Caco-2 (cell line): Measurements from ENCODE around the gene OR11G2. TPM values are rescaled to one million over a fixed set of nuclear protein-coding genes. Genes with fewer than 3 reads are reported as not detected.
"Not testable (repeated sequence)": the region's sequence is repeated elsewhere in the genome, so short reads cannot be mapped to it uniquely, and the experiment has no call there.

ENCODE experiments used
- BruUV-seq: library from RNA; stranded (reverse); fragments of 400-500 nt; replicated peaks from 2 replicates; lab custom pipeline; 2021; lab: Mats Ljungman, UMichigan
- CTCF ChIA-PET: fragments of 300-600 bp; sonication (Branson Sonifier 250); formaldehyde crosslinking; loops from one replicate; lab custom pipeline; 2022; ENCODE audit warnings: antibody characterized with exemption; lab: Charles Lee
- POLR2A ChIA-PET: fragments of 300-600 bp; sonication (Branson Sonifier 250); formaldehyde crosslinking; loops from one replicate; lab custom pipeline; 2022; ENCODE audit warnings: antibody characterized with exemption; lab: Charles Lee
- DNase-seq, 2 experiments: peaks; one replicate each; pipeline versions ENCODE4 v3.0.0 to v3.0.0-alpha.2; 2020 to 2022
- H3K27me3 ChIP-seq: replicated peaks from 2 replicates; pipeline ENCODE4 v1.6.0; 2011; ENCODE audit warnings: low read length; ENCODE audit not compliant: control insufficient read depth, insufficient read depth
- H3K36me3 ChIP-seq: 2 replicates; pipeline ENCODE4 v1.5.1; 2011; ENCODE audit warnings: low read length; ENCODE audit not compliant: control insufficient read depth, insufficient read depth
- H3K4me1 ChIP-seq: fragments of 250-450 bp; sonication (Bioruptor Pico); 2 replicates; pipeline ENCODE4 v1.5.1; 2020; ENCODE audit warnings: mild to moderate bottlenecking
- H3K4me3 ChIP-seq: 2 replicates; pipeline ENCODE4 v1.5.1; 2011; ENCODE audit warnings: low read depth, mild to moderate bottlenecking, control low read depth, low read length
- H3K9me3 ChIP-seq: fragments of 250-450 bp; sonication (Bioruptor Pico); 2 replicates; pipeline ENCODE4 v1.5.1; 2020; ENCODE audit warnings: mild to moderate bottlenecking, moderate library complexity
- H3K27ac Mint-ChIP-seq: one replicate; pipeline ENCODE4 v1.8.0; 2022; ENCODE audit warnings: mixed read lengths; ENCODE audit not compliant: unreplicated experiment
- H3K27me3 Mint-ChIP-seq: one replicate; pipeline ENCODE4 v1.8.0; 2022; ENCODE audit warnings: mixed read lengths; ENCODE audit not compliant: insufficient read depth, unreplicated experiment
- H3K36me3 Mint-ChIP-seq: one replicate; pipeline ENCODE4 v1.8.0; 2022; ENCODE audit warnings: mild to moderate bottlenecking, mixed read lengths; ENCODE audit not compliant: insufficient read depth, unreplicated experiment
- H3K4me1 Mint-ChIP-seq: one replicate; pipeline ENCODE4 v1.8.0; 2022; ENCODE audit warnings: low read depth, mixed read lengths; ENCODE audit not compliant: unreplicated experiment
- H3K4me3 Mint-ChIP-seq: one replicate; pipeline ENCODE4 v1.8.0; 2022; ENCODE audit warnings: mild to moderate bottlenecking, moderate library complexity, mixed read lengths; ENCODE audit not compliant: unreplicated experiment
- H3K9me3 Mint-ChIP-seq: one replicate; pipeline ENCODE4 v1.8.0; 2022; ENCODE audit warnings: mixed read lengths; ENCODE audit not compliant: unreplicated experiment
- intact Hi-C: fragments of 100-400 bp; cut with micrococcal nuclease; formaldehyde crosslinking; loops from one replicate; pipeline ENCODE4 v1.10.0; 2022; ENCODE audit not compliant: unreplicated experiment
- total RNA-seq: library from RNA; stranded (reverse); gene quantifications from 2 replicates; pipeline ENCODE4 v1.2.3, GENCODE V29; 2022
- TF ChIP-seq, protein P1 (sequence below), 2 experiments: fragments of 200-600 bp in 1 of 2; IDR thresholded peaks; 1 replicate in 1 of 2; 2 replicates in 1 of 2; pipeline versions ENCODE4 v1.5.1 to v1.8.0; 2011 to 2022; ENCODE audit warnings: antibody characterized with exemption in 1 of 2, control low read depth in 1 of 2, inconsistent platforms in 1 of 2, low read depth in 1 of 2, low read length in 1 of 2, mild to moderate bottlenecking in 1 of 2, moderate library complexity in 1 of 2; ENCODE audit not compliant: insufficient read depth in 1 of 2, severe bottlenecking in 1 of 2, unreplicated experiment in 1 of 2

Gene OR11G2
- total RNA-seq, 1 experiment from 2014 or later, result not detected

DNA sequence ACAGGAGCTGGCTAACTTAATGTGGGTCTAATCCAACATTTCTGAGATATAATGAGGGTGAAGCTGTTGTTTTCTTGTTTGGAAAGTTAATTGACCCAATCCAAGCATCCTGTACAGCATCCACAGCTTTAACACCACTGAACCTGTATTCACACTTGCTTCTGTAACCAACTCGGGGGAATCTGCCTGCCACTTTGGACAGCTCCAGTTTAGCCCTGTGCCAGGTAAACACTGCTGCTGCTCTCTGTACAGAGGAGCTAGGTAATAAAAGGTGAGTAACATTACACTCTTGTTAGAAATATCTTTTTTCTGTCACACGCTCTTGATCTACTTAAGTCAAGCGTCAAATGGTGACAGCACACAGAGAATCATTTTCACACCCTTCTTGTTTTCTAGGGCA is 700 bp downstream of the OR11G2 start:
- peaks cover 12% of the 10 kb centered on the region for H3K27me3 Mint-ChIP-seq
- H3K4me3 ChIP-seq, result no peak overlapping the region
- CTCF ChIA-PET, result no interaction called here
- DNase-seq, result no peak
- BruUV-seq, result no TSS peak
- H3K9me3 ChIP-seq, result no peaks in the 10 kb centered on the region
- TF ChIP-seq, protein P1, sequence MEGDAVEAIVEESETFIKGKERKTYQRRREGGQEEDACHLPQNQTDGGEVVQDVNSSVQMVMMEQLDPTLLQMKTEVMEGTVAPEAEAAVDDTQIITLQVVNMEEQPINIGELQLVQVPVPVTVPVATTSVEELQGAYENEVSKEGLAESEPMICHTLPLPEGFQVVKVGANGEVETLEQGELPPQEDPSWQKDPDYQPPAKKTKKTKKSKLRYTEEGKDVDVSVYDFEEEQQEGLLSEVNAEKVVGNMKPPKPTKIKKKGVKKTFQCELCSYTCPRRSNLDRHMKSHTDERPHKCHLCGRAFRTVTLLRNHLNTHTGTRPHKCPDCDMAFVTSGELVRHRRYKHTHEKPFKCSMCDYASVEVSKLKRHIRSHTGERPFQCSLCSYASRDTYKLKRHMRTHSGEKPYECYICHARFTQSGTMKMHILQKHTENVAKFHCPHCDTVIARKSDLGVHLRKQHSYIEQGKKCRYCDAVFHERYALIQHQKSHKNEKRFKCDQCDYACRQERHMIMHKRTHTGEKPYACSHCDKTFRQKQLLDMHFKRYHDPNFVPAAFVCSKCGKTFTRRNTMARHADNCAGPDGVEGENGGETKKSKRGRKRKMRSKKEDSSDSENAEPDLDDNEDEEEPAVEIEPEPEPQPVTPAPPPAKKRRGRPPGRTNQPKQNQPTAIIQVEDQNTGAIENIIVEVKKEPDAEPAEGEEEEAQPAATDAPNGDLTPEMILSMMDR (IDR thresholded peaks at IDR 0.05; ENCODE audit: insufficient read depth in 1 of 2, low read depth in 1 of 2, low read length in 1 of 2, severe bottlenecking in 1 of 2, unreplicated experiment in 1 of 2), result no peak
- no peaks in the 10 kb centered on the region for H3K4me1 Mint-ChIP-seq
- intact Hi-C loops, result no loop called here
- no peaks in the 10 kb centered on the region for H3K36me3 ChIP-seq
- no peaks in the 10 kb centered on the region for H3K9me3 Mint-ChIP-seq
- H3K27me3 ChIP-seq, result no peaks in the 10 kb centered on the region
- no peak overlapping the region for H3K27ac Mint-ChIP-seq
- H3K4me1 ChIP-seq, result no peaks in the 10 kb centered on the region
- H3K36me3 Mint-ChIP-seq, result no peaks in the 10 kb centered on the region
- H3K4me3 Mint-ChIP-seq, result no peak overlapping the region
- POLR2A ChIA-PET, result no interaction called here

DNA sequence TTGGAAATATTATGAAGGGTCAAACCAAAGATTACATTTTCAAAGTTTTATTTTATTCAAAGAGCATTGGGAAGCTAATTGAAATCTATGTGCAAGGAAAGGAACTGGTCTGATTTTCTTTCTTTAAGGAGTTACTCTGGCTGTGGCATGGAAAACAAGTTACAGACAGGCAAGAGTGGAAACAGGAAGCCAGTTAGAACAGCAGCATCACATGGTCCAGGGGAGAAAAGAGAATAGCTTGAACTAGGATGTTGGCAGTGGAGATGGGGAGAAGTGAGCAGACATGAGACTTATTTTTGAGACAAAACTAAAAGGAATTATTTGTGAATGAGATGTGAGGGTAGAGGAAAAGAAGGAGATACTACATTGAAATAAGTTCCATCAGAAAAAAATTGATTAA is 3.4 kb downstream of the OR11G2 start:
- Mint-ChIP-seq H3K27me3 (peaks cover 16% of the 10 kb centered on the region), H3K36me3 (no peaks in the 10 kb centered on the region), H3K4me1 (peaks cover 2% of the 10 kb centered on the region), H3K27ac (no peak overlapping the region), H3K4me3 (no peak overlapping the region), H3K9me3 (no peaks in the 10 kb centered on the region)
- no TSS peak for BruUV-seq
- Histone ChIP-seq H3K27me3 (no peaks in the 10 kb centered on the region), H3K9me3 (no peaks in the 10 kb centered on the region), H3K4me1 (no peaks in the 10 kb centered on the region), H3K4me3 (no peak overlapping the region), H3K36me3 (no peaks in the 10 kb centered on the region)
- intact Hi-C loops, result no loop called here
- CTCF ChIA-PET, result no interaction called here
- POLR2A ChIA-PET, result no interaction called here
- TF ChIP-seq, protein P1 (IDR thresholded peaks at IDR 0.05; ENCODE audit: insufficient read depth in 1 of 2, low read depth in 1 of 2, low read length in 1 of 2, severe bottlenecking in 1 of 2, unreplicated experiment in 1 of 2), result no peak
- no peak for DNase-seq

DNA sequence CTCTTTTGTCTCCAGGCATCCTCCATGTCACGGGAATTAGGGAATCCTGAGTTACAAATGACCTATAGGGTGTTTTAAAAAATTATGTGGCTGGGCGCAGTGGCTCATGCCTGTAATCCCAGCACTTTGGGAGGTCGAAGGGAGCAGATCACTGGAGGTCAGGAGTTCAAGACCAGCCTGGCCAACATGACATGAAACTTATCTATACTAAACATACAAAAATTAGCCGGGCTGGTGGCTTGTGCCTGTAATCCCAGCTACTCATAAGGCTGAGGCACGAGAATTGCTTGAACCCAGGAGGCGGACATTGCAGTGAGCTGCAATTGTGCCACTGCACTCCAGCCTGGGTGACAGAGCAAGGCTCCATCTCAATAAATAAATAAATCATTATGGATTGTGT is 4.5 kb downstream of the OR11G2 start:
- H3K27me3 Mint-ChIP-seq, result peaks cover 16% of the 10 kb centered on the region
- H3K4me3 Mint-ChIP-seq, H3K27ac Mint-ChIP-seq, POLR2A ChIA-PET, H3K36me3 ChIP-seq, H3K9me3 Mint-ChIP-seq, H3K4me3 ChIP-seq, H3K9me3 ChIP-seq, H3K36me3 Mint-ChIP-seq, BruUV-seq, H3K4me1 ChIP-seq, DNase-seq, H3K4me1 Mint-ChIP-seq, H3K27me3 ChIP-seq, intact Hi-C loops, CTCF ChIA-PET: not testable (repeated sequence)

DNA sequence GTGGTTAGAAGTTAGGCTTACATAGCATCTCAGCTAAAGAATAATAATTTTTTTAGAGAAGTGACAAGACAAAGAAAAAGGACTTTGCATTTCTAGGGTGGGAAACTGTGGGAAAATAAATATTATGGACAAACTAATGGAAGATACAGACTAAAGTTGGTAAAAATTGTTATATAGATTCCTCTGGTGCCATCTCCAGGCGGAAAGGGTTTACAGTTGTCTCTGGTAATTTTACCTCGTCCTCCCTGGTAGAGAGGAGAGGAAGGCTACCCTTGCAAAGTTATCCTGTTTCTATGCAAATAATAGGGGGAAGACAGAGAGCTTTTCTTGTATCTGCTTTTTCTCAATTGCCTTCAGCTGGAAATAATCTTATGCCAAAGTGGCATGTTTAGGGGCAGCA is 5.2 kb downstream of the OR11G2 start:
- no peak overlapping the region for H3K27ac Mint-ChIP-seq
- H3K27me3 Mint-ChIP-seq, result peaks cover 16% of the 10 kb centered on the region
- ChIA-PET CTCF (no interaction called here), POLR2A (interaction anchor here (0.6 kb wide), 1 partner anchor 604 kb away, joined by 3 read pairs; no protein-coding TSS in a partner anchor)
- H3K4me1 Mint-ChIP-seq, result peaks cover 7% of the 10 kb centered on the region
- no peak overlapping the region for H3K4me3 ChIP-seq
- H3K9me3 Mint-ChIP-seq, result no peaks in the 10 kb centered on the region
- peak in 1 of 2 experiments; percentile 9 for DNase-seq
- intact Hi-C loops, result no loop called here
- no peak overlapping the region for H3K4me3 Mint-ChIP-seq
- H3K4me1 ChIP-seq, result no peaks in the 10 kb centered on the region
- no peaks in the 10 kb centered on the region for H3K9me3 ChIP-seq
- H3K36me3 Mint-ChIP-seq, result no peaks in the 10 kb centered on the region
- no TSS peak for BruUV-seq
- H3K36me3 ChIP-seq, result no peaks in the 10 kb centered on the region
- TF ChIP-seq, protein P1 (IDR thresholded peaks at IDR 0.05; ENCODE audit: insufficient read depth in 1 of 2, low read depth in 1 of 2, low read length in 1 of 2, severe bottlenecking in 1 of 2, unreplicated experiment in 1 of 2), result no peak
- H3K27me3 ChIP-seq, result no peaks in the 10 kb centered on the region
